GM12878 (cell line): ENCODE measurements around the gene TSPO2. TPM values are rescaled to one million over a fixed set of nuclear protein-coding genes. Genes with fewer than 3 reads are reported as not detected.

ENCODE experiments used
- ATAC-seq: fragments of 200-7000 bp; cut with Tn5 transposase; 3 replicates; pipeline ENCODE4 v1.9.1; 2020; ENCODE audit warnings: mild to moderate bottlenecking, moderate library complexity
- BruUV-seq: library from RNA; stranded (reverse); fragments of 400-500 nt; replicated peaks from 2 replicates; lab custom pipeline; 2021; lab: Mats Ljungman, UMichigan
- CTCF ChIA-PET: fragments of 300-600 bp; sonication (Branson Sonifier 250); formaldehyde crosslinking; extraction: SDS; loops from one replicate; lab custom pipeline; 2021; ENCODE audit warnings: inconsistent platforms; lab: Yijun Ruan, JAX
- POLR2A ChIA-PET: fragments of 350-600 bp; formaldehyde crosslinking; extraction: SDS; loops from one replicate; lab custom pipeline; 2021; ENCODE audit warnings: inconsistent platforms; lab: Charles Lee
- RAD21 ChIA-PET: fragments of 300-600 bp; sonication (Branson Sonifier 250); formaldehyde crosslinking; loops from one replicate; lab custom pipeline; 2023; ENCODE audit warnings: antibody characterized with exemption; ENCODE audit not compliant: unreplicated experiment; lab: Charles Lee
- SMC1A ChIA-PET: fragments of 300-600 bp; sonication (Branson Sonifier 250); formaldehyde crosslinking; loops from one replicate; lab custom pipeline; 2023; ENCODE audit not compliant: unreplicated experiment, uncharacterized antibody; lab: Charles Lee
- DNase-seq: peaks from one replicate; pipeline ENCODE4 v3.0.0-alpha.2; 2011; ENCODE audit warnings: low read depth, low spot score
- FAIRE-seq: peaks from 3 replicates; lab custom pipeline; 2011; peaks lifted over from hg19 to GRCh38; lab: Jason Lieb, UNC
- H2AFZ ChIP-seq: 2 replicates; pipeline ENCODE4 v1.6.0; 2011; ENCODE audit warnings: low read depth, low read length, control low read depth; ENCODE audit not compliant: control insufficient read depth
- H3K27ac ChIP-seq: 2 replicates; pipeline ENCODE4 v1.5.1; 2011; ENCODE audit warnings: control low read depth; ENCODE audit not compliant: control insufficient read depth, insufficient read depth
- H3K27me3 ChIP-seq, 2 experiments: replicated peaks in 1 of 2; 2 replicates each; pipeline versions ENCODE4 v1.6.0 to v1.6.1; 2011; ENCODE audit warnings: low read length in 1 of 2; ENCODE audit not compliant: control insufficient read depth in 2 of 2, insufficient read depth in 2 of 2
- H3K36me3 ChIP-seq, 2 experiments: 2 replicates each; pipeline ENCODE4 v1.5.1; 2011; ENCODE audit warnings: low read length in 1 of 2; ENCODE audit not compliant: control insufficient read depth in 2 of 2, insufficient read depth in 2 of 2
- H3K4me1 ChIP-seq: 2 replicates; pipeline ENCODE4 v1.6.1; 2011; ENCODE audit warnings: mild to moderate bottlenecking, low read length, moderate library complexity, mixed read lengths; ENCODE audit not compliant: control insufficient read depth, insufficient read depth
- H3K4me2 ChIP-seq: 2 replicates; pipeline ENCODE4 v1.6.0; 2011; ENCODE audit warnings: control low read depth; ENCODE audit not compliant: control insufficient read depth, insufficient read depth
- H3K4me3 ChIP-seq: fragments of 200-600 bp; sonication (generic); 2 replicates; pipeline ENCODE4 v1.5.1; 2016
- H3K79me2 ChIP-seq: 2 replicates; pipeline ENCODE4 v1.6.0; 2011; ENCODE audit warnings: low read length; ENCODE audit not compliant: control insufficient read depth, insufficient read depth
- H3K9ac ChIP-seq: 2 replicates; pipeline ENCODE4 v1.8.0; 2011; ENCODE audit warnings: low read length, control low read depth, mixed read lengths; ENCODE audit not compliant: control insufficient read depth, insufficient read depth
- H3K9me3 ChIP-seq: replicated peaks from 3 replicates; pipeline ENCODE4 v1.5.1; 2011; ENCODE audit warnings: mild to moderate bottlenecking, low read length; ENCODE audit not compliant: control insufficient read depth, insufficient read depth
- H4K20me1 ChIP-seq: 2 replicates; pipeline ENCODE4 v1.6.0; 2011; ENCODE audit not compliant: control insufficient read depth, insufficient read depth
- CBX5 ChIP-seq: sonication (generic); IDR thresholded peaks from 2 replicates; pipeline ENCODE4 v1.6.1; 2016; ENCODE audit warnings: low read depth, moderate library complexity, mild to moderate bottlenecking, inconsistent platforms
- CEBPB ChIP-seq, 2 experiments: fragments of 150-350 bp in 1 of 2; IDR thresholded peaks; 2 replicates each; pipeline ENCODE4 v1.6.1; 2012 to 2014; ENCODE audit warnings: low read depth in 2 of 2, low read length in 2 of 2, borderline replicate concordance in 1 of 2, inconsistent platforms in 1 of 2
- CHD1 ChIP-seq: IDR thresholded peaks from 2 replicates; pipeline ENCODE4 v1.6.1; 2012; ENCODE audit warnings: low read depth, low read length, improper control_type of control experiment
- DPF2 ChIP-seq: fragments of 450-650 bp; IDR thresholded peaks from 2 replicates; pipeline ENCODE4 v1.6.1; 2017; ENCODE audit warnings: mild to moderate bottlenecking
- EP300 ChIP-seq, 2 experiments: fragments of 150-350 bp in 1 of 2; IDR thresholded peaks; 2 replicates each; pipeline ENCODE4 v1.6.1; 2011 to 2012; ENCODE audit warnings: low read depth in 2 of 2, low read length in 2 of 2, borderline replicate concordance in 1 of 2, improper control_type of control experiment in 1 of 2, inconsistent platforms in 1 of 2; ENCODE audit not compliant: control insufficient read depth in 1 of 2
- FOXK2 ChIP-seq: fragments of 450-650 bp; IDR thresholded peaks from 2 replicates; pipeline ENCODE4 v1.6.1; 2017; ENCODE audit warnings: mild to moderate bottlenecking, moderate library complexity
- IKZF1 ChIP-seq: fragments of 450-650 bp; conservative IDR thresholded peaks from 2 replicates; pipeline ENCODE4 v1.6.1; 2017; ENCODE audit warnings: antibody characterized with exemption, mild to moderate bottlenecking
- MXI1 ChIP-seq: fragments of 150-350 bp; IDR thresholded peaks from 2 replicates; pipeline ENCODE4 v1.6.1; 2011; ENCODE audit warnings: low read depth, mild to moderate bottlenecking, inconsistent platforms, low read length, improper control_type of control experiment
- NFYB ChIP-seq: IDR thresholded peaks from 2 replicates; pipeline ENCODE4 v1.6.1; 2011; ENCODE audit warnings: low read depth, mild to moderate bottlenecking, low read length, improper control_type of control experiment, moderate library complexity; ENCODE audit not compliant: insufficient read depth
- RUNX3 ChIP-seq: IDR thresholded peaks from 2 replicates; pipeline ENCODE4 v1.6.1; 2012; ENCODE audit warnings: low read length, inconsistent platforms
- SREBF2 ChIP-seq: IDR thresholded peaks from 2 replicates; pipeline ENCODE4 v1.6.1; 2012; ENCODE audit warnings: mild to moderate bottlenecking, low read length
- SUZ12 ChIP-seq: fragments of 200-600 bp; sonication (generic); IDR thresholded peaks from one replicate; pipeline ENCODE4 v1.6.1; 2018; ENCODE audit warnings: antibody characterized with exemption, mild to moderate bottlenecking; ENCODE audit not compliant: unreplicated experiment
- ZNF217 ChIP-seq: fragments of 450-650 bp; IDR thresholded peaks from 2 replicates; pipeline ENCODE4 v1.6.1; 2017; ENCODE audit warnings: antibody characterized with exemption, mild to moderate bottlenecking
- ZNF24 ChIP-seq: fragments of 450-650 bp; IDR thresholded peaks from 2 replicates; pipeline ENCODE4 v1.6.1; 2017; ENCODE audit warnings: antibody characterized with exemption, mild to moderate bottlenecking
- WGBS: methylation state at CpG from one replicate; pipeline ENCODE4 v1.1.6; 2016; ENCODE audit warnings: low lambda C conversion rate; ENCODE audit not compliant: insufficient replicate concordance, insufficient coverage; ENCODE audit errors: missing lambda C conversion rate; 5-methylcytosine and 5-hydroxymethylcytosine counted together
- in situ Hi-C: fragments of 300-500 bp; cut with MboI; formaldehyde crosslinking; loops from 9 replicates; pipeline ENCODE4 v1.14.3; 2018; ENCODE audit warnings: mixed read lengths
- intact Hi-C: fragments of 100-400 bp; cut with micrococcal nuclease; formaldehyde crosslinking; loops from one replicate; pipeline ENCODE4 v1.14.2; 2022; ENCODE audit not compliant: unreplicated experiment
- polyA plus RNA-seq, 11 experiments: library from polyadenylated mRNA; depleted of rRNA in 4 of 11; unstranded in 6 of 11; stranded (reverse) in 5 of 11; fragments of >200 nt; fragmentation: Nextera tagmentation in 4 of 11; fragmentation: Illumina TruSeq in 1 of 11; extraction: Ambion mirVana in 4 of 11; extraction: Trizol in 1 of 11; gene quantifications; 1 replicate in 1 of 11; 2 replicates in 10 of 11; pipeline versions ENCODE4 v1.2.1 to v1.2.3, GENCODE V29; 2011 to 2016; ENCODE audit warnings: inconsistent platforms in 2 of 11, missing spikeins in 2 of 11, low read depth in 1 of 11
- total RNA-seq, 4 experiments: library from RNA; depleted of rRNA in 3 of 4; stranded (reverse); fragments of >200 nt in 3 of 4; fragmentation: Illumina TruSeq in 1 of 4; extraction: Trizol in 1 of 4; gene quantifications; 2 replicates each; pipeline versions ENCODE4 v1.2.1 to v1.2.3, GENCODE V29; 2013 to 2021
- TF ChIP-seq, protein P1 (sequence below): fragments of 450-650 bp; IDR thresholded peaks from 2 replicates; pipeline ENCODE4 v1.6.1; 2014; ENCODE audit warnings: mild to moderate bottlenecking

TSPO2 gene
- total and polyA plus RNA-seq, 10 of the 15 experiments (the other 5 are each of a cell fraction or from before 2014, with no cell fraction given), result not detected

- H2AFZ ChIP-seq, result no peak overlapping the region
- H4K20me1 ChIP-seq, result no peaks in the 10 kb centered on the region
- WGBS, result 29% methylated on average over 2 of the region's 2 CpGs
- no peak for TF ChIP-seq FOXK2
- TF ChIP-seq, protein P1, sequence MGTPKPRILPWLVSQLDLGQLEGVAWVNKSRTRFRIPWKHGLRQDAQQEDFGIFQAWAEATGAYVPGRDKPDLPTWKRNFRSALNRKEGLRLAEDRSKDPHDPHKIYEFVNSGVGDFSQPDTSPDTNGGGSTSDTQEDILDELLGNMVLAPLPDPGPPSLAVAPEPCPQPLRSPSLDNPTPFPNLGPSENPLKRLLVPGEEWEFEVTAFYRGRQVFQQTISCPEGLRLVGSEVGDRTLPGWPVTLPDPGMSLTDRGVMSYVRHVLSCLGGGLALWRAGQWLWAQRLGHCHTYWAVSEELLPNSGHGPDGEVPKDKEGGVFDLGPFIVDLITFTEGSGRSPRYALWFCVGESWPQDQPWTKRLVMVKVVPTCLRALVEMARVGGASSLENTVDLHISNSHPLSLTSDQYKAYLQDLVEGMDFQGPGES, result no peak
- no peak for TF ChIP-seq RUNX3
- TF ChIP-seq DPF2, result no peak
- no peak for TF ChIP-seq NFYB
- TF ChIP-seq SREBF2, result no peak
- no peak for TF ChIP-seq CBX5
- TF ChIP-seq SUZ12, result no peak
- TF ChIP-seq CHD1, result no peak
- no peak for TF ChIP-seq ZNF24
- no peak for TF ChIP-seq IKZF1
- TF ChIP-seq CEBPB (IDR thresholded peaks at IDR 0.05; ENCODE audit: borderline replicate concordance in 1 of 2, low read depth in 2 of 2, low read length in 2 of 2), result no peak
- no peak for TF ChIP-seq EP300 (IDR thresholded peaks at IDR 0.05; ENCODE audit: borderline replicate concordance in 1 of 2, control insufficient read depth in 1 of 2, low read depth in 2 of 2, low read length in 2 of 2)
- no peak for TF ChIP-seq MXI1
- no peak for TF ChIP-seq ZNF217
- no peak overlapping the region for H3K4me2 ChIP-seq
- intact Hi-C loops (no loop called here), in situ Hi-C loops (no loop called here)
- DNase-seq, result no peak
- no peak for ATAC-seq
- no peaks in the 10 kb centered on the region for H3K9me3 ChIP-seq
- BruUV-seq, result no TSS peak
- FAIRE-seq, result no peak
- H3K4me3 ChIP-seq, result no peak overlapping the region
- SMC1A ChIA-PET, result interaction anchor here (0.5 to 0.7 kb wide), 2 partner anchors 12 to 1581 kb away, joined by 3 read pairs; no protein-coding TSS in a partner anchor
- no peak overlapping the region for H3K9ac ChIP-seq
- H3K36me3 ChIP-seq, result no peaks in the 10 kb centered on the region
- H3K4me1 ChIP-seq, result no peaks in the 10 kb centered on the region
- H3K27me3 ChIP-seq, result 0 out of 4 replicates have a peak, but pooled peaks cover 0 to 2% of the 10 kb centered on the region in 2 experiments
- no peak overlapping the region for H3K27ac ChIP-seq
- RAD21 ChIA-PET, result no interaction called here
- CTCF ChIA-PET, result interaction anchor here (0.9 kb wide), 1 partner anchor 43 kb away, joined by 3 read pairs; no protein-coding TSS in a partner anchor
- H3K79me2 ChIP-seq, result no peaks in the 10 kb centered on the region
- POLR2A ChIA-PET, result no interaction called here
These were observed 30.6 kb upstream of the TSPO2 start for GRCh38 chr6:41011673-41012072.
